Caco-2 (cell line): ENCODE results near the gene SYTL5. TPM values are rescaled to one million over a fixed set of nuclear protein-coding genes. Genes with fewer than 3 reads are reported as not detected.

Experiments
- BruUV-seq: library from RNA; stranded (reverse); fragments of 400-500 nt; replicated peaks from 2 replicates; lab custom pipeline; 2021; lab: Mats Ljungman, UMichigan
- CTCF ChIA-PET: fragments of 300-600 bp; sonication (Branson Sonifier 250); formaldehyde crosslinking; loops from one replicate; lab custom pipeline; 2022; ENCODE audit warnings: antibody characterized with exemption; lab: Charles Lee
- POLR2A ChIA-PET: fragments of 300-600 bp; sonication (Branson Sonifier 250); formaldehyde crosslinking; loops from one replicate; lab custom pipeline; 2022; ENCODE audit warnings: antibody characterized with exemption; lab: Charles Lee
- DNase-seq, 2 experiments: peaks; one replicate each; pipeline versions ENCODE4 v3.0.0 to v3.0.0-alpha.2; 2020 to 2022
- H3K27me3 ChIP-seq: replicated peaks from 2 replicates; pipeline ENCODE4 v1.6.0; 2011; ENCODE audit warnings: low read length; ENCODE audit not compliant: control insufficient read depth, insufficient read depth
- H3K36me3 ChIP-seq: 2 replicates; pipeline ENCODE4 v1.5.1; 2011; ENCODE audit warnings: low read length; ENCODE audit not compliant: control insufficient read depth, insufficient read depth
- H3K4me1 ChIP-seq: fragments of 250-450 bp; sonication (Bioruptor Pico); 2 replicates; pipeline ENCODE4 v1.5.1; 2020; ENCODE audit warnings: mild to moderate bottlenecking
- H3K4me3 ChIP-seq: 2 replicates; pipeline ENCODE4 v1.5.1; 2011; ENCODE audit warnings: low read depth, mild to moderate bottlenecking, control low read depth, low read length
- H3K9me3 ChIP-seq: fragments of 250-450 bp; sonication (Bioruptor Pico); 2 replicates; pipeline ENCODE4 v1.5.1; 2020; ENCODE audit warnings: mild to moderate bottlenecking, moderate library complexity
- H3K27ac Mint-ChIP-seq: one replicate; pipeline ENCODE4 v1.8.0; 2022; ENCODE audit warnings: mixed read lengths; ENCODE audit not compliant: unreplicated experiment
- H3K27me3 Mint-ChIP-seq: one replicate; pipeline ENCODE4 v1.8.0; 2022; ENCODE audit warnings: mixed read lengths; ENCODE audit not compliant: insufficient read depth, unreplicated experiment
- H3K36me3 Mint-ChIP-seq: one replicate; pipeline ENCODE4 v1.8.0; 2022; ENCODE audit warnings: mild to moderate bottlenecking, mixed read lengths; ENCODE audit not compliant: insufficient read depth, unreplicated experiment
- H3K4me1 Mint-ChIP-seq: one replicate; pipeline ENCODE4 v1.8.0; 2022; ENCODE audit warnings: low read depth, mixed read lengths; ENCODE audit not compliant: unreplicated experiment
- H3K4me3 Mint-ChIP-seq: one replicate; pipeline ENCODE4 v1.8.0; 2022; ENCODE audit warnings: mild to moderate bottlenecking, moderate library complexity, mixed read lengths; ENCODE audit not compliant: unreplicated experiment
- H3K9me3 Mint-ChIP-seq: one replicate; pipeline ENCODE4 v1.8.0; 2022; ENCODE audit warnings: mixed read lengths; ENCODE audit not compliant: unreplicated experiment
- intact Hi-C: fragments of 100-400 bp; cut with micrococcal nuclease; formaldehyde crosslinking; loops from one replicate; pipeline ENCODE4 v1.10.0; 2022; ENCODE audit not compliant: unreplicated experiment
- total RNA-seq: library from RNA; stranded (reverse); gene quantifications from 2 replicates; pipeline ENCODE4 v1.2.3, GENCODE V29; 2022
- TF ChIP-seq, protein P1 (sequence below), 2 experiments: fragments of 200-600 bp in 1 of 2; IDR thresholded peaks; 1 replicate in 1 of 2; 2 replicates in 1 of 2; pipeline versions ENCODE4 v1.5.1 to v1.8.0; 2011 to 2022; ENCODE audit warnings: antibody characterized with exemption in 1 of 2, control low read depth in 1 of 2, inconsistent platforms in 1 of 2, low read depth in 1 of 2, low read length in 1 of 2, mild to moderate bottlenecking in 1 of 2, moderate library complexity in 1 of 2; ENCODE audit not compliant: insufficient read depth in 1 of 2, severe bottlenecking in 1 of 2, unreplicated experiment in 1 of 2

Gene SYTL5
- total RNA-seq, 1 experiment from 2014 or later = 8.9 TPM

DNA sequence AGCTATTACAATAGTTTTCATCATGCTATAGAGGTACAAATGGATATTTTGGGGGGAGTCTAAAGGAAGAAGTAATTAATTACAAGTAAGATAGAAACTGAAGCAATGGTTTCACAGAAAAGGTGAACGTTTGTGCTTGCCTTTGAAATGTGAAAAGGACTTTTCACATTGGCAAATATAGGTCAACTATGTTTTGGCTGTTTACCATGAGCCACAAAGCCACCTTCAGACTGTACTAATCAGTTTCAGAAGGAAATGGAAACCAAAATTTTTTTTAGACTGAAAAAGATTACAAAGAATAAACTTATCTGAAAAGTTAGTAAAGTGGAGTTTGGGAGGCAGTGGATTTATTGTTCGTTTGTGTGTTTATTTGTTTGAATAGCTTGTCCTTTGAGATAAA lies 32.1 kb downstream of the SYTL5 start:
- TF ChIP-seq, protein P1, sequence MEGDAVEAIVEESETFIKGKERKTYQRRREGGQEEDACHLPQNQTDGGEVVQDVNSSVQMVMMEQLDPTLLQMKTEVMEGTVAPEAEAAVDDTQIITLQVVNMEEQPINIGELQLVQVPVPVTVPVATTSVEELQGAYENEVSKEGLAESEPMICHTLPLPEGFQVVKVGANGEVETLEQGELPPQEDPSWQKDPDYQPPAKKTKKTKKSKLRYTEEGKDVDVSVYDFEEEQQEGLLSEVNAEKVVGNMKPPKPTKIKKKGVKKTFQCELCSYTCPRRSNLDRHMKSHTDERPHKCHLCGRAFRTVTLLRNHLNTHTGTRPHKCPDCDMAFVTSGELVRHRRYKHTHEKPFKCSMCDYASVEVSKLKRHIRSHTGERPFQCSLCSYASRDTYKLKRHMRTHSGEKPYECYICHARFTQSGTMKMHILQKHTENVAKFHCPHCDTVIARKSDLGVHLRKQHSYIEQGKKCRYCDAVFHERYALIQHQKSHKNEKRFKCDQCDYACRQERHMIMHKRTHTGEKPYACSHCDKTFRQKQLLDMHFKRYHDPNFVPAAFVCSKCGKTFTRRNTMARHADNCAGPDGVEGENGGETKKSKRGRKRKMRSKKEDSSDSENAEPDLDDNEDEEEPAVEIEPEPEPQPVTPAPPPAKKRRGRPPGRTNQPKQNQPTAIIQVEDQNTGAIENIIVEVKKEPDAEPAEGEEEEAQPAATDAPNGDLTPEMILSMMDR (IDR thresholded peaks at IDR 0.05; ENCODE audit: insufficient read depth in 1 of 2, low read depth in 1 of 2, low read length in 1 of 2, severe bottlenecking in 1 of 2, unreplicated experiment in 1 of 2) = no peak
- no peak overlapping the region for H3K27ac Mint-ChIP-seq
- H3K4me1 Mint-ChIP-seq = peaks cover 7% of the 10 kb centered on the region
- intact Hi-C loops = no loop called here
- H3K27me3 Mint-ChIP-seq = no peaks in the 10 kb centered on the region
- Histone ChIP-seq H3K4me3 (no peak overlapping the region), H3K9me3 (no peaks in the 10 kb centered on the region), H3K27me3 (no peaks in the 10 kb centered on the region), H3K4me1 (no peaks in the 10 kb centered on the region), H3K36me3 (no peaks in the 10 kb centered on the region)
- POLR2A ChIA-PET = no interaction called here
- peaks cover 8% of the 10 kb centered on the region for H3K36me3 Mint-ChIP-seq
- H3K4me3 Mint-ChIP-seq = no peak overlapping the region
- no peak for DNase-seq
- CTCF ChIA-PET = no interaction called here
- no TSS peak for BruUV-seq
- H3K9me3 Mint-ChIP-seq = no peaks in the 10 kb centered on the region

DNA sequence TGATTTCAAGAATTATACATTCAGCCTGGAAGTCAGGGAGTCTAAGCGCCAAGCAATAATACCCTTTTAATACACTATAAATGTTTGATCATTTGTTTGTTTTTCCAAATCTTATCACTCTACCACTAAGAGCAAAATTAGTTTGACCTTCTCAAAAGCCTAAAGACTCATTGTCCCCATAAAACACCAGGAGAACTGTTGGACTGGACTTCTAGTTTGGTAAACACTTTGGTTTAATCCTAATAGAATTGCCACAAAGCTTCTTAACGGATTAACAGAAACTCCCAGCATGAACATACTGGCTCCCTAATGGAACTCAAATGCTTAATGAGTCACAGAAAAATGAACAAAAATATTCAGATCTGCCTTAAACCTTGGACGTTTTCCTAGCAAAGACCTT lies 34.9 kb downstream of the SYTL5 start:
- intact Hi-C loops = no loop called here
- DNase-seq = no peak
- no peak overlapping the region for H3K4me3 ChIP-seq
- Mint-ChIP-seq H3K4me3 (no peak overlapping the region), H3K27me3 (no peaks in the 10 kb centered on the region), H3K36me3 (peaks cover 5% of the 10 kb centered on the region), H3K27ac (no peak overlapping the region), H3K9me3 (no peaks in the 10 kb centered on the region), H3K4me1 (peaks cover 20% of the 10 kb centered on the region)
- H3K4me1 ChIP-seq = peaks cover 14% of the 10 kb centered on the region
- ChIA-PET CTCF (no interaction called here), POLR2A (no interaction called here)
- no peaks in the 10 kb centered on the region for H3K36me3 ChIP-seq
- BruUV-seq = no TSS peak
- no peaks in the 10 kb centered on the region for H3K9me3 ChIP-seq
- no peaks in the 10 kb centered on the region for H3K27me3 ChIP-seq
- TF ChIP-seq, protein P1 (IDR thresholded peaks at IDR 0.05; ENCODE audit: insufficient read depth in 1 of 2, low read depth in 1 of 2, low read length in 1 of 2, severe bottlenecking in 1 of 2, unreplicated experiment in 1 of 2) = no peak

DNA sequence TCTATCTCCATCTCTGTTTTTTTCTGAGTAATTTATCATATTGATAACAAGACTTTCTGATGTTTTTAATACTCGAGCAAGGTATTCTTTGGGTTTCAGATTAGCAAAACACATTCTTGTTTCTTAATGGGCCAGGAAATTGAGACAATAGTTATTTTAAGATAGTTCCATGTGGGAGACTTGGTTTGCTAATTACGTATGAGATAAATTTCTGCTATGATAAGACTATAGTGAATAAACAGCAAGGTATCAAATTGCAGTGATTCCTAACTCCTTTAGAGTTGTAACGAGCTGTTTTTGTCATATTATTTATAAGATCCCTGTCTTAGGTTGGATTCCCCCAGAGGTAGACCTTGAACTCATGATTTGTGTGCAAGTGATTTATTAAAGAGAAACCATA lies 38.3 kb downstream of the SYTL5 start:
- intact Hi-C loops = loop anchor here (2.0 kb wide), 1 partner anchor 26 kb away; no protein-coding TSS in a partner anchor
- H3K36me3 ChIP-seq = no peaks in the 10 kb centered on the region
- no peak overlapping the region for H3K4me3 ChIP-seq
- BruUV-seq = no TSS peak
- DNase-seq = no peak
- Mint-ChIP-seq H3K27ac (no peak overlapping the region), H3K4me1 (peaks cover 20% of the 10 kb centered on the region), H3K9me3 (no peaks in the 10 kb centered on the region), H3K4me3 (no peak overlapping the region), H3K27me3 (no peaks in the 10 kb centered on the region), H3K36me3 (peaks cover 5% of the 10 kb centered on the region)
- H3K9me3 ChIP-seq = no peaks in the 10 kb centered on the region
- ChIA-PET POLR2A (no interaction called here), CTCF (no interaction called here)
- peaks cover 19% of the 10 kb centered on the region for H3K4me1 ChIP-seq
- TF ChIP-seq, protein P1 (IDR thresholded peaks at IDR 0.05; ENCODE audit: insufficient read depth in 1 of 2, low read depth in 1 of 2, low read length in 1 of 2, severe bottlenecking in 1 of 2, unreplicated experiment in 1 of 2) = no peak
- no peaks in the 10 kb centered on the region for H3K27me3 ChIP-seq
